Head of caudate nucleus (tissue), 42 donors: ENCODE data around the gene RYR3.
A peak's percentile ranks its signal among the peaks of the same experiment; 100 is the strongest.
"Not testable (repeated sequence)": the region's sequence is repeated elsewhere in the genome, so short reads cannot be mapped to it uniquely, and the experiment has no call there.

ENCODE experiments used
- DNase-seq, 42 donors: peaks; one replicate each; pipeline versions ENCODE4 v3.0.0 to v3.0.0-alpha.2; 2020 to 2021; ENCODE audit warnings: mixed read lengths in 7 of 42
- intact Hi-C: fragments of 100-400 bp; cut with DNase I; formaldehyde crosslinking; loops from one replicate; pipeline ENCODE4 v1.15.0; 2022

RYR3 gene

DNA sequence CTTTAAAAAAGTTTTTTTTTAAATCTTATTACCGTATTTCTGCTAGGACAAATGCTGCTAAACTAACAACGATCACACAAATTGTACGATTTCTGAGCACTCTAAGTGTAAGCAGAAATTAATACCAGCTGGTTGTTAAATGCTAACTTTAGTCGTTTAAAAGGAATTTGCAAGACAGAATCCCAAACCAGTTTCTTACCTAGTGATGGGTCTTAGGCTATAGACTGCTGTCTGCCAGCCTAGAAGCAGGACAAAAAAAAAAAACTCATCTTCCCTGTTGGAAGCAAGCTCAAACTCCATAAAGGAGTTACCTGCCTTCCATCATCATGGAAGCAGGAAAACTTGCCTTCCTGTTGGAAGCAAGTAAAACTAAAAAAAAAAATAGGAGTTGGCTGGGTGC, 287.6 kb downstream of the RYR3 start:
- intact Hi-C loops, DNase-seq: not testable (repeated sequence)

DNA sequence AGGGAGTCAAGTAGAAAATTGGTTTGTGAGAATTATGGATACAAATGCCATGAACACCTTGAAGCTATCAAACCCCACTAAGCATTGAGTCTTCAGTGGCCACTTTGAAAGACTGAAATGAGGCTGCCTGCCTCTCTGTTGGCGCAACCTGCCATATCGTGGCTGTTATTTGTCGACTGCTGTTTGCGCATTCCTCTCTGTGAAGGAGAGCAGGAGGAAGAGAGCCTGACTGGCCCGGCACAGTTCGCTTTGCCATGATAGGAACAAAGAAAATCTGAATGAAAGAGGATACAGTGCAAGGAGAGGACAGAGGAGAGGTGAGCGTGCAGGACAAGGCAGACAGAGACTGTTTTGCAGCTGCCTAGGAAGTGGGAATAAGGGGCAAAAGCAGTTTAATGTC, 289.4 kb downstream of the RYR3 start:
- intact Hi-C loops: no loop called here
- no peak for DNase-seq

DNA sequence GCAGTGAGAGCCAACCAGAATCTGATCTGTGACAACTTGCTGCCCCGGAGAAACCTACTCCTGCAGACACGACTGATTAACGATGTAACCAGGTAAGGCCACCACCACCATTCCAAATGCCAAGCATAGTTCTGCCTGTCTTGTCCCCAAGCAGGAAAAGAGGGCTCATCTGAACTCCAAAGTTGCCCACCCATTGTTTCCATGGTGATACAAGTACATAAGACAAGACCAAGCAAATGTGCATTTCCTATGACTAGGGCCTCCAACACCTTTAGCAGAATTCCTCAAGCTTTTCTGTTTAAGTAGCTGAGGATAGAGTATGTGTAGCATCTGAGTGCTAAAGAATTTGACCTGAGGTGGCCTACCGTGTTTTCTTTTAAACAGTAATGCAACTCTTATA, 290.7 kb downstream of the RYR3 start:
- intact Hi-C loops: no loop called here
- no peak for DNase-seq

DNA sequence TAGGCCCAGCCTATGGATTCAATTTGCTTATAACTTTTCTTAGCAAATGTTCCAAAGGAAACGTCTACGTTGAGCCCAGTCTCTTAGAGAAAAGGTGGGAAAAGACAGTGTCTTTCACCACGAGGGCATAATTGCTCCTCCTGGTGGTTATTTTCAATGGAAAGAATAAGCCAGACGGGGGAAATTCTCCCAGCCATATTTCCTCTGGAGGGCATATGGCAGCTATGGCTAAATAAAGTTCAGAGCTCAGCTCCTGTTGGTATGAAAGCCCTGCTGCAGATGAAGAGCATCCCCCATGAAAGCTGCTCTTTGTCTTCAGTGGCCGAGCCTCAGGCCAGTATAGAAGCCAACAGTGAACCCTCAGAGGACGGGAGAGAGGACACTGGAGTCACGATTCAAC, 297.9 kb downstream of the RYR3 start:
- DNase-seq: peak in 1 of 42 donors; percentile 17
- intact Hi-C loops: no loop called here

DNA sequence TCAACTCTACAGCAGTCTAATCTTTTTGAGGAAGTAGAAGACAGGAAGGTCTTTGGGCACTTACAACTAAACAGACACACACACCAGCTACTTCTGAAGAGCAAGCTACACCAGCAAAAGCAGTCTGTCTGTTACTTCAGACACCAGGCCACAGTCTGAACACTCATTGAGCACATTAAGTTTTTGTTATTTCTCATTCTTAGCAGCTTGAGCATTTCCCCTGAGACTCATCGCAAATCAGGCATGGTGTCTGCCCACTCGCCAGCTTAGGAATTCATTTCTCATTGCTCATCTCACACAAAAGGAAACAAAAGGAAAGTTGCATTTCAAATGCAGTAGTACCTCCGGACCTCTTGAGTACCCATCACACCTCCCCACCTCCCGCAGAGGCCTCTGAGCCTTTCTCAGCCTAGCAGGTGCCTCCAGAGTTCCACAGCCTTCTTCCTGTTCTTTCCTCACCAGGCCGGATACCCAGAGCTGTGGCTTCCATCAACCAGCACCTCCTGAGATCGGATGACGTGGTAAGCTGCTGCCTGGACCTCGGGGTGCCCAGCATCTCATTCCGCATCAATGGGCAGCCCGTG, 302.0 kb downstream of the RYR3 start:
- peak in 9 of 42 donors; percentile 5 to 42 (median 25) for DNase-seq
- intact Hi-C loops: no loop called here

DNA sequence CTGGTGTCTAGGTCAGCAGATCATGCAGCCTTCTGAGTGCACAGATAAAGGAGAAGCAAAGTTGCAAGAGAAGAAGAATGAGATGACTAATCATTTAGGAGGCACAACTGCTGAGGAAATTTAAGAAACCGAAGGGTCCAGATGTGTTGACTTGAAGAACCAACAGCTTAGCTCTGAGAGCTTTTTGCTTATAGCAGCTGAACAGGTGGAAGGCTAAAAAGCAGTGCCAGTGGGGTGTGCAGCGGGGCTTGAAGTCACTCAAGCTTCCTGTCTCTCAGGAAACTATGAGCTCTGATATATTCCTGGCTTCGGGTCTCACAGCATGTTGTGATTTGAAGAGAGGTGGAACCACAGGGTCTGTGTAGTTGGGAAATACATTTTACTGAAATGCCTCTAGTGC, 305.7 kb downstream of the RYR3 start:
- no peak for DNase-seq
- intact Hi-C loops: no loop called here

- intact Hi-C loops: no loop called here
- DNase-seq: no peak
These were observed 307.6 kb downstream of the RYR3 start for GRCh38 chr15:33618350-33618749.

DNA sequence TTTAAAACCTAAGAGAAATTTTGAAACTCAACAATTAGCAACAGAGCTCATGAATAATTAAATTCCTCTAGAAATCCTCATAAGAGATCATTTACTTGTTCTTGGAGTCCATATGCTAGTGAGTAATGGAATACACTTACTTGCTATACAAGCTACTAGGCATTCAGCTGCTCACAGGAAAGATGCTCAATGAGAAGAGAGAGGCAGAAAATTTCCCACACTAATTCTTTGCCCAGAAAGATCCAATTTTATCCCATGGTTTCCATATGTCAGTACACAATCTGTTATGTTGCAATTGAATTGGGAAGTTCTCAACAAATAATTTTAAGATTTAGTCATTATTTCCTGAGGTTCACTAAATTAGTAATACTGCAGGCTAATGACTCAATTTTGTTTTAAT, 310.4 kb downstream of the RYR3 start:
- intact Hi-C loops: no loop called here
- no peak for DNase-seq

DNA sequence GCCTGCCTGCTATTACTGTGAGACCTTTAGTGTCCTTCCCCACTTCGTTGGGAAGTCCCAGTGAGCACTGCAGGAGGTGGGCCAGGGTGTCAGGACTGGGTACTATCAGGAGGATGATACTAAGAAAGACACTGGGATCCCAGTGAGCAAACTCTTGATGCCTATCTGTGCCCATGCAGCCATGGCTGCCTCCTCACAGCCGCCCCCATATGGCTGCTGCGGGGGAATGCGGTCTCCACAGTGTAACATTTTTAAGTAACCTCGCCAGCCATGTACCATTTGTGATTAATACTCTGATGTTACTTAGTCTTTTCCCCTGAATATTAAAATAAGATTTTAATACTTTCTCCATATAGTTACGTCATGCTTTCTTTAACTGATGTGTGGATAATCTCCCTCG, 312.2 kb downstream of the RYR3 start:
- intact Hi-C loops: no loop called here
- peak in 8 of 42 donors; percentile 7 to 51 (median 20) for DNase-seq

- no peak for DNase-seq
- intact Hi-C loops: no loop called here
These were observed 313.7 kb downstream of the RYR3 start for GRCh38 chr15:33624439-33624838.

- no peak for DNase-seq
- intact Hi-C loops: no loop called here
These were observed 318.9 kb downstream of the RYR3 start for GRCh38 chr15:33629647-33630046.

DNA sequence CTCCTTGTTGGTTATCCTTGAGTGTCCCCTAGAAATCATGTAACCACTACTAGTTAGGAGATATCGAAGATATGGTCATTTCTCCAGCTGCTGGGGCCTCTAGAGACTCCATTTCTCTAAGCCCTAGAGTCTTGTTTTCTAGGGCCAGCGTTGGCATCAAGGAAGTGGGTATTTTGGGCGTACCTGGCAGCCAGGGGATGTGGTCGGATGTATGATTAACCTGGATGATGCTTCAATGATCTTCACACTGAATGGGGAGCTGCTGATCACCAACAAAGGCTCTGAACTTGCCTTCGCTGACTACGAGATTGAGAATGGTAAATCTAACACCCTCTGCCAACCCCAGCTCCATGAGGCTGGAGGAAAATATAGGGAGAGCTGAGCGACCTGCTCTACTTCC, 325.5 kb downstream of the RYR3 start:
- no peak for DNase-seq
- intact Hi-C loops: no loop called here

DNA sequence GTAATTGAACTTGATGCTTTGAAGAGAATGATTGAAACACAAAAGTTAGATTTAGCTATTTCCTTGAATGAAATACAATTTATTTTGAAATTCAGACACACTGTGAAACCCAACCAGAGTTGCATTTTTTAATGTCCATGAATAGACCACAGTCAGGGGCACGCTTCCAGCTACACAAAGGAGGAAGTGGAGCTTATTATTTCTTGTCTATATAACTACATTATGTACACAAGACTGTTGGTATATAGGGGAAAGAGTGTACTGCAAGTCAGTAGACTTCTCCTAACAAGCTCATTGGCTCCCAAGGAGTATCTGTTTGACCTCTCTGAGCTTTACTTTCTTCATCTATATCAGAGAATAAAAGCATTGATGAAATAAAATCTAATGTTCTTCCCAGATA, 326.2 kb downstream of the RYR3 start:
- intact Hi-C loops: no loop called here

DNA sequence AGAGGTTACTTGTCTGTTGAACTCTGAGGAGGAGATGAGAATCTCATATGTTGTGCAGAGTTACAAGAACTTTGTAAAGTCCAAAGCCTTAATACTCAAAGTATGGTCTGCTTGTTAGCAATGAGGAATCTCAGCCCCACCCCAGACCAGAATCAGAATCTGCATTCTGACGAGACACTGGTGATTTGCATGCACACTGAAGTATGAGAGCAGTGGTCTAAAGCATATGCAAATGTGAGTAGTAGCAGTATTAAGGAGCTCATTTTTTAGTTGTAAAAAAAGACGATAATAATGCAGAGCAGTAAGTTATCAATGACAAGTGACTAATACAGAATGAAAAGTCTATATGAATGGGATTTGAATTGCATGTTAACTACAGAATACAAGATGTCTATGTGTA, 327.7 kb downstream of the RYR3 start:
- intact Hi-C loops: no loop called here
- DNase-seq: no peak

More for the DNA sequence above, 326.2 kb downstream of the RYR3 start:
- no peak for DNase-seq

DNA sequence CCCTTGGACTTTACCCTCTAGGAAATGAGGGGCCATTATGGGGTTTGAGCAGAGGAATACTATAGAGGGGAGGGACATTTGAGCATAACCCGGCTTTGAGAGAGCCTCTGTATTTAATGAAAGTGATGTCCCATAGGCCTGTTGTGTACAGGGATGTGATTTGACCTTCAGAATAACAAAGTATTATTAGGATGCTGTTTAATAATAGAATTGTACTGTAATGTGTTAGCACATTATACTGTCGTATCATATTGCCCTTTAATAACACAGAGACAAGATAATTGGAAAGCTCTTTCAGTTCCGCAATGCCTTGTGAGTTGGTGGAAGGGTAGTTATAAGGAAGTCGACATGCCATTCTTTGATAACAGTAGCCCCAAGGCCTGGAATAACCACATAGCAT, 328.3 kb downstream of the RYR3 start:
- intact Hi-C loops: no loop called here

GRCh38 chr15:33639456-33639855, 328.7 kb downstream of the RYR3 start:
- intact Hi-C loops: no loop called here

More for the DNA sequence above, 328.3 kb downstream of the RYR3 start:
- DNase-seq: no peak

GRCh38 chr15:33639978-33640377, 329.2 kb downstream of the RYR3 start:
- no peak for DNase-seq
- intact Hi-C loops: no loop called here

More at GRCh38 chr15:33639456-33639855, 328.7 kb downstream of the RYR3 start:
- no peak for DNase-seq

- DNase-seq: no peak
- intact Hi-C loops: no loop called here
These were observed 330.3 kb downstream of the RYR3 start for GRCh38 chr15:33641069-33641468.

- intact Hi-C loops: no loop called here
- no peak for DNase-seq
These were observed 333.5 kb downstream of the RYR3 start for GRCh38 chr15:33644304-33644703.

- DNase-seq: no peak
- intact Hi-C loops: no loop called here
These were observed 336.0 kb downstream of the RYR3 start for GRCh38 chr15:33646744-33647143.

GRCh38 chr15:33649217-33649933, 338.6 kb downstream of the RYR3 start:
- intact Hi-C loops: no loop called here
- no peak for DNase-seq
